Mesothelial cell of epicardium (in vitro differentiated cells): ENCODE data around the gene ABHD16A. TPM values are rescaled to one million over a fixed set of nuclear protein-coding genes. Genes with fewer than 3 reads are reported as not detected.

Experiments
- DNase-seq, 2 experiments: peaks; one replicate each; pipeline ENCODE4 v3.0.0; 2021; ENCODE audit warnings: low spot score in 2 of 2; ENCODE audit not compliant: unreplicated experiment in 2 of 2
- H3K27ac Mint-ChIP-seq: 2 replicates; pipeline ENCODE4 v1.8.0; 2021; ENCODE audit warnings: mixed read lengths
- H3K27me3 Mint-ChIP-seq: 2 replicates; pipeline ENCODE4 v1.8.0; 2021; ENCODE audit warnings: low read depth, mixed read lengths
- H3K36me3 Mint-ChIP-seq: 2 replicates; pipeline ENCODE4 v1.8.0; 2021; ENCODE audit warnings: mixed read lengths
- H3K4me1 Mint-ChIP-seq: 2 replicates; pipeline ENCODE4 v1.8.0; 2021; ENCODE audit warnings: mixed read lengths
- H3K4me3 Mint-ChIP-seq: 2 replicates; pipeline ENCODE4 v1.8.0; 2021; ENCODE audit warnings: mild to moderate bottlenecking, moderate library complexity, mixed read lengths
- H3K9me3 Mint-ChIP-seq: 2 replicates; pipeline ENCODE4 v1.8.0; 2021; ENCODE audit warnings: mixed read lengths
- total RNA-seq: library from RNA; stranded (reverse); gene quantifications from 3 replicates; pipeline ENCODE4 v1.2.1, GENCODE V29; 2021
- TF ChIP-seq, protein P1 (sequence below): fragments of 200-600 bp; sonication (generic); IDR thresholded peaks from one replicate; pipeline ENCODE4 v1.5.0; 2021; ENCODE audit warnings: antibody characterized with exemption; ENCODE audit not compliant: unreplicated experiment

ABHD16A gene
- total RNA-seq, 1 donor from 2014 or later, result 54.1 TPM

DNA sequence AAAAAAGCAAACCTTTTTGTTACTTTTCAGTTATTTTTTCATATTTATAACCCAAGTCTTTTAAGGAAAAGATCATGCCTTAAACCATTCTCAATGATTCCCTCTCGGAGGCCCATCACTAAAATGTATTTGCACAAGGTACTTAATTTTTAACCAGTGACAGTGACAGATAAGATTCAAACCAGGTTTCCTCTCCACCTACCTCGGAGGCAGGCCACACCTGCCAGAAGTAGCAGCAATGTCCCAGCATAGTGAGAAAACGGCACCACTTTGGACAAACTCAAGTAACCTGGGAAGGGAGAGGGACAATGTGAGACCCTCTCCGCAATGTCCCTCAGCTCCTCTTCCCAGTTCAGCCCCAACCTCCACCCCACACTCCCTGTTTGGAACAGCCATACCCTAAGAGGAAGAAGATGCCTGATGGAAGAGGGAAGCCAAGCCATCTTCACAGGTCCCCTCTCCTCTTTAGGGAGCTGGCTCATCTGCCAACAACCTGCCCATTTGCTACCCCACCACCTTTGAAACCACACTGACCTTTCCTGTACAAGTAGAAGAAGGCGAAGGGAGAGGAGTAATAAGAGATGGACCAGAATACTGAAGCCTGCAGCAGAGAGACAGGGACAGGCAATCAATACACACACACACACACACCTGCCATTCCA, 2.3 kb downstream of the ABHD16A start:
- H3K9me3 Mint-ChIP-seq, result no peaks in the 10 kb centered on the region
- no peaks in the 10 kb centered on the region for H3K27me3 Mint-ChIP-seq
- peaks cover 6% of the 10 kb centered on the region for H3K36me3 Mint-ChIP-seq
- DNase-seq, result no peak
- peak overlapping the region; percentile 97 for H3K4me3 Mint-ChIP-seq
- H3K27ac Mint-ChIP-seq, result peak overlapping the region; percentile 19
- H3K4me1 Mint-ChIP-seq, result peaks cover 28% of the 10 kb centered on the region
- TF ChIP-seq, protein P1, sequence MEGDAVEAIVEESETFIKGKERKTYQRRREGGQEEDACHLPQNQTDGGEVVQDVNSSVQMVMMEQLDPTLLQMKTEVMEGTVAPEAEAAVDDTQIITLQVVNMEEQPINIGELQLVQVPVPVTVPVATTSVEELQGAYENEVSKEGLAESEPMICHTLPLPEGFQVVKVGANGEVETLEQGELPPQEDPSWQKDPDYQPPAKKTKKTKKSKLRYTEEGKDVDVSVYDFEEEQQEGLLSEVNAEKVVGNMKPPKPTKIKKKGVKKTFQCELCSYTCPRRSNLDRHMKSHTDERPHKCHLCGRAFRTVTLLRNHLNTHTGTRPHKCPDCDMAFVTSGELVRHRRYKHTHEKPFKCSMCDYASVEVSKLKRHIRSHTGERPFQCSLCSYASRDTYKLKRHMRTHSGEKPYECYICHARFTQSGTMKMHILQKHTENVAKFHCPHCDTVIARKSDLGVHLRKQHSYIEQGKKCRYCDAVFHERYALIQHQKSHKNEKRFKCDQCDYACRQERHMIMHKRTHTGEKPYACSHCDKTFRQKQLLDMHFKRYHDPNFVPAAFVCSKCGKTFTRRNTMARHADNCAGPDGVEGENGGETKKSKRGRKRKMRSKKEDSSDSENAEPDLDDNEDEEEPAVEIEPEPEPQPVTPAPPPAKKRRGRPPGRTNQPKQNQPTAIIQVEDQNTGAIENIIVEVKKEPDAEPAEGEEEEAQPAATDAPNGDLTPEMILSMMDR, result no peak

DNA sequence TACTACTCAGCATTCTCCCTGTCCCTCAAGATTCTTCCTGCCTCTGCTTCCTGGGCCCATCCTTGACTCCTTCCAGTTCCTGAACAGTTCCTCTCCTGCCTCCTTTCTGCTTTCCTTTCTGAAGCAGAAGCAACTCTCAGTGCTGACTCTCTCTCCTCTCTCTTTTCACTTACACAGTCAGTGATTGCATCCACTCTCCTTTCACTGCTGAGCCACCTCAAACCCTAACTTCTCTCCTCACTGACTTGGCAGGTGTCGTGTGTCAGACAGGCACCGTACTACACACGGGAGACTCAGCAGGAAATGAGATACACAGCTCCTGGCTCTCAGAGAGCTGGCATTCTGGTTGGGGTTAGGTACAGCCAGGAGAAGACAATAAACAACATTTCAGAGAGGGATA, 5.6 kb downstream of the ABHD16A start:
- TF ChIP-seq, protein P1, result no peak
- peaks cover 25% of the 10 kb centered on the region for H3K4me1 Mint-ChIP-seq
- peaks cover 14% of the 10 kb centered on the region for H3K36me3 Mint-ChIP-seq
- DNase-seq, result no peak
- H3K27ac Mint-ChIP-seq, result peak overlapping the region; percentile 36
- no peaks in the 10 kb centered on the region for H3K27me3 Mint-ChIP-seq
- no peak overlapping the region for H3K4me3 Mint-ChIP-seq
- H3K9me3 Mint-ChIP-seq, result no peaks in the 10 kb centered on the region

DNA sequence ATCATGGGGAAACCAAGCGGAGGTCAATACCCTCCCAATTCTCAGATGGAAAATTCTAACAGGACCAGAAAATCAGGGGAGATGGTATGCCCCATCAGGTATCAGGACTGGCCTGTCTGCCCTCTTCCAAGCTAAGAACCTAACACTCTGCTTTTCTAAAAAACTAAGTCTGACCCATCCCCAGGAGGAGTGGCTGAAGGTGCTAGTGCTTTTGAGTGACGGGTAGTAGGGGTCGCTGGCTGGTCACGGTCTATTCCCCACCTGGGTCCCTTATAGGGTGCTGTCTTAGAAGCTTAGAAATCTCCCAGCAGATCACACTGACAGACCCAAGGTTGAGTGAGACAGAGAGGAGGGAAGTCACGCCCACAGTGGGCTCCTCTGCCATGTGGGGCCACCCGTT, 9.6 kb downstream of the ABHD16A start:
- DNase-seq, result no peak
- Mint-ChIP-seq H3K9me3 (no peaks in the 10 kb centered on the region), H3K27me3 (no peaks in the 10 kb centered on the region), H3K36me3 (peaks cover 24% of the 10 kb centered on the region), H3K4me3 (no peak overlapping the region), H3K4me1 (peaks cover 15% of the 10 kb centered on the region), H3K27ac (no peak overlapping the region)
- TF ChIP-seq, protein P1, result no peak

GRCh38 chr6:31692886-31693285, 10.2 kb downstream of the ABHD16A start:
- DNase-seq, result no peak
- TF ChIP-seq, protein P1, result no peak

DNA sequence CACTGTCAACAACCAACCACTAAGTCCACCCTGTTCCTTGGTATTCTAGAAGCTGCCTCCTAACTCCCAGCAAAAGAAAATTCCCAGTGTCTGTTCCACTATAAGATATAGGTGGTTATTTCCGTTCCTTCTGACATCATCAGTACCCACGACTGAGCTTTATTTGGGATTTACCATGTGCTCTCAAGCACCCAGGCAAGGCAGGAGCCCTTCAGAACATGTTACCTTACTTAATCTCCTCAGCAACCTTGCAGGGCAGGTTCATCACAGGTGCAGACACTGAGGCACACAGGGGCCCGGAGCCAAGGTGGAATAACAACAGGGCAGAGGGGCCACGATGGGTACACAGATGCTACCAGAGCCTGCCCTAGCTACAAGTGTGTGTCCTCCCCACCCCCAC, 10.8 kb downstream of the ABHD16A start:
- Mint-ChIP-seq H3K27me3 (no peaks in the 10 kb centered on the region), H3K4me1 (peaks cover 11% of the 10 kb centered on the region), H3K9me3 (no peaks in the 10 kb centered on the region), H3K36me3 (peaks cover 29% of the 10 kb centered on the region), H3K4me3 (no peak overlapping the region), H3K27ac (no peak overlapping the region)
- TF ChIP-seq, protein P1, result no peak
- no peak for DNase-seq

More at GRCh38 chr6:31692886-31693285, 10.2 kb downstream of the ABHD16A start:
- H3K36me3 Mint-ChIP-seq, result peaks cover 24% of the 10 kb centered on the region
- H3K27me3 Mint-ChIP-seq, result no peaks in the 10 kb centered on the region
- H3K27ac Mint-ChIP-seq, result no peak overlapping the region
- H3K9me3 Mint-ChIP-seq, result no peaks in the 10 kb centered on the region
- H3K4me1 Mint-ChIP-seq, result peaks cover 15% of the 10 kb centered on the region
- H3K4me3 Mint-ChIP-seq, result no peak overlapping the region
